Measurements from ENCODE around the gene DDA1. TPM values are rescaled to one million over a fixed set of nuclear protein-coding genes. Genes with fewer than 3 reads are reported as not detected.
"Not testable (repeated sequence)": the region's sequence is repeated elsewhere in the genome, so short reads cannot be mapped to it uniquely, and the experiment has no call there.

DDA1 gene
- total RNA-seq, 8 experiments from 2014 or later: 39.4 to 85.9 (median 67.4) TPM

- Histone ChIP-seq H3K4me1 (replicated peaks in 1 of 2) (peaks cover 0 to 3% of the 10 kb centered on the region in 2 donors), H3K4me3 (no peak overlapping the region), H3K27ac (no peak overlapping the region)
- in situ Hi-C loops (cut with MboI; ENCODE audit: low pct_unique_long_range_greater_than_20kb in 2 of 9, low sequenced_read_pairs in 9 of 9, unreplicated experiment in 9 of 9): loop anchor here in 5 of 9 experiments (25.0 kb wide), 1 partner anchor 231 kb away; no protein-coding TSS in a partner anchor
- no peak for ATAC-seq (replicated peaks in 6 of 8)
- WGBS, 10 experiments: 60 to 100% (median 100%) methylated on average over 1 to 10 of the region's 14 CpGs; no CpG with 5 or more reads in 1 of the 10 experiments
Observed at GRCh38 chr19:17293605-17294004, 15.8 kb upstream of the DDA1 start.

- ATAC-seq (replicated peaks in 6 of 8): no peak
- in situ Hi-C loops (cut with MboI; ENCODE audit: low pct_unique_long_range_greater_than_20kb in 2 of 9, low sequenced_read_pairs in 9 of 9, unreplicated experiment in 9 of 9): loop anchor here in 5 of 9 experiments (25.0 kb wide), 1 partner anchor 232 kb away; no protein-coding TSS in a partner anchor
- no peak overlapping the region for H3K4me3 ChIP-seq
- no peak overlapping the region for H3K27ac ChIP-seq
- WGBS, 10 experiments: 0 to 100% (median 93%) methylated on average over 1 to 15 of the region's 48 CpGs; no CpG with 5 or more reads in 3 of the 10 experiments
- peaks cover 0 to 3% of the 10 kb centered on the region in 2 donors for H3K4me1 ChIP-seq (replicated peaks in 1 of 2)
Observed at GRCh38 chr19:17294051-17294891, 15.1 kb upstream of the DDA1 start.

GRCh38 chr19:17295551-17295950, 13.8 kb upstream of the DDA1 start:
- 82 to 100% (median 97%) methylated on average over 2 to 6 of the region's 6 CpGs; no CpG with 5 or more reads in 6 of the 10 experiments for WGBS, 10 experiments
- H3K27ac ChIP-seq; H3K4me1 ChIP-seq (replicated peaks in 1 of 2); H3K4me3 ChIP-seq; ATAC-seq (replicated peaks in 6 of 8): not testable (repeated sequence)
- in situ Hi-C loops (cut with MboI; ENCODE audit: low pct_unique_long_range_greater_than_20kb in 2 of 9, low sequenced_read_pairs in 9 of 9, unreplicated experiment in 9 of 9): loop anchor here in 5 of 9 experiments (25.0 kb wide), 1 partner anchor 233 kb away; no protein-coding TSS in a partner anchor

GRCh38 chr19:17296273-17296672, 13.1 kb upstream of the DDA1 start:
- no peak overlapping the region for H3K4me3 ChIP-seq
- no peaks in the 10 kb centered on the region for H3K4me1 ChIP-seq (replicated peaks in 1 of 2)
- H3K27ac ChIP-seq: no peak overlapping the region
- WGBS, 10 experiments: 72 to 100% (median 92%) methylated on average over 1 to 4 of the region's 4 CpGs; no CpG with 5 or more reads in 3 of the 10 experiments
- no peak for ATAC-seq (replicated peaks in 6 of 8)
- in situ Hi-C loops (cut with MboI; ENCODE audit: low pct_unique_long_range_greater_than_20kb in 2 of 9, low sequenced_read_pairs in 9 of 9, unreplicated experiment in 9 of 9): loop anchor here in 5 of 9 experiments (25.0 kb wide), 1 partner anchor 234 kb away; no protein-coding TSS in a partner anchor

- in situ Hi-C loops (cut with MboI; ENCODE audit: low pct_unique_long_range_greater_than_20kb in 2 of 9, low sequenced_read_pairs in 9 of 9, unreplicated experiment in 9 of 9): loop anchor here in 5 of 9 experiments (25.0 kb wide), 1 partner anchor 235 kb away; no protein-coding TSS in a partner anchor
- Histone ChIP-seq H3K27ac (no peak overlapping the region), H3K4me3 (no peak overlapping the region), H3K4me1 (replicated peaks in 1 of 2) (no peaks in the 10 kb centered on the region)
- ATAC-seq (replicated peaks in 6 of 8): no peak
- WGBS, 10 experiments: 80 to 100% (median 96%) methylated on average over 1 to 6 of the region's 6 CpGs; no CpG with 5 or more reads in 2 of the 10 experiments
Observed at GRCh38 chr19:17296976-17297375, 12.4 kb upstream of the DDA1 start.

- 90 to 100% (median 100%) methylated on average over 1 to 5 of the region's 51 CpGs; no CpG with 5 or more reads in 7 of the 10 experiments for WGBS, 10 experiments
- Histone ChIP-seq H3K27ac (no peak overlapping the region), H3K4me3 (no peak overlapping the region), H3K4me1 (replicated peaks in 1 of 2) (peaks cover 3% of the 10 kb centered on the region in 2 donors)
- in situ Hi-C loops (cut with MboI; ENCODE audit: low pct_unique_long_range_greater_than_20kb in 2 of 9, low sequenced_read_pairs in 9 of 9, unreplicated experiment in 9 of 9): no loop called here
- ATAC-seq (replicated peaks in 6 of 8): no peak
Observed at GRCh38 chr19:17300992-17301619, 8.3 kb upstream of the DDA1 start.

- peaks cover 3% of the 10 kb centered on the region in 2 donors for H3K4me1 ChIP-seq (replicated peaks in 1 of 2)
- H3K27ac ChIP-seq: peak overlapping the region; percentile 25 to 69
- peak overlapping the region; percentile 61 to 86 (median 66) for H3K4me3 ChIP-seq
- ATAC-seq (replicated peaks in 6 of 8): peak in 5 of 8 experiments; percentile 3 to 18 (median 10)
- 20 to 22% methylated on average over 3 to 7 of the region's 29 CpGs; no CpG with 5 or more reads in 8 of the 10 experiments for WGBS, 10 experiments
- in situ Hi-C loops (cut with MboI; ENCODE audit: low pct_unique_long_range_greater_than_20kb in 2 of 9, low sequenced_read_pairs in 9 of 9, unreplicated experiment in 9 of 9): no loop called here
Observed at GRCh38 chr19:17302391-17303166, 6.8 kb upstream of the DDA1 start.

- peak; percentile 75 to 82 (median 81) for ATAC-seq (replicated peaks in 6 of 8)
- peak within 1 kb of the TSS; percentile 25 to 69 for H3K27ac ChIP-seq
- H3K4me3 ChIP-seq: peak within 1 kb of the TSS; percentile 61 to 86 (median 66)
- 20% methylated on average over 1 of the region's 52 CpGs; no CpG with 5 or more reads in 9 of the 10 experiments for WGBS, 10 experiments
- in situ Hi-C loops (cut with MboI; ENCODE audit: low pct_unique_long_range_greater_than_20kb in 2 of 9, low sequenced_read_pairs in 9 of 9, unreplicated experiment in 9 of 9): no loop called here
- H3K4me1 ChIP-seq (replicated peaks in 1 of 2): peaks cover 3% of the 10 kb centered on the region in 2 donors
Observed at GRCh38 chr19:17303167-17303939, 6.0 kb upstream of the DDA1 start, which contains the start of gene ABHD8. Gene ABHD8 (minus strand): TSS chr19:17303425. CDS start chr19:17301616, 1,809 bp downstream.

- no peak for ATAC-seq (replicated peaks in 6 of 8)
Observed at GRCh38 chr19:17303940-17304267, 5.5 kb upstream of the DDA1 start.

GRCh38 chr19:17304386-17305215, 4.8 kb upstream of the DDA1 start:
- WGBS, 10 experiments: 0 to 100% (median 77%) methylated on average over 1 to 7 of the region's 12 CpGs; no CpG with 5 or more reads in 1 of the 10 experiments
- no peak overlapping the region for H3K4me3 ChIP-seq
- no peak for ATAC-seq (replicated peaks in 6 of 8)
- peaks cover 3% of the 10 kb centered on the region in 2 donors for H3K4me1 ChIP-seq (replicated peaks in 1 of 2)
- H3K27ac ChIP-seq: no peak overlapping the region
- in situ Hi-C loops (cut with MboI; ENCODE audit: low pct_unique_long_range_greater_than_20kb in 2 of 9, low sequenced_read_pairs in 9 of 9, unreplicated experiment in 9 of 9): no loop called here

More at GRCh38 chr19:17303940-17304267, 5.5 kb upstream of the DDA1 start:
- Histone ChIP-seq H3K4me1 (replicated peaks in 1 of 2) (peaks cover 3% of the 10 kb centered on the region in 2 donors), H3K4me3 (peak overlapping the region in 1 of 5 donors; percentile 86), H3K27ac (no peak overlapping the region)
- in situ Hi-C loops (cut with MboI; ENCODE audit: low pct_unique_long_range_greater_than_20kb in 2 of 9, low sequenced_read_pairs in 9 of 9, unreplicated experiment in 9 of 9): no loop called here
- 23 to 100% (median 75%) methylated on average over 1 to 8 of the region's 12 CpGs; no CpG with 5 or more reads in 3 of the 10 experiments for WGBS, 10 experiments

GRCh38 chr19:17305216-17305516, 4.2 kb upstream of the DDA1 start:
- H3K4me1 ChIP-seq (replicated peaks in 1 of 2): peaks cover 4 to 5% of the 10 kb centered on the region in 2 donors
- in situ Hi-C loops (cut with MboI; ENCODE audit: low pct_unique_long_range_greater_than_20kb in 2 of 9, low sequenced_read_pairs in 9 of 9, unreplicated experiment in 9 of 9): no loop called here
- peak overlapping the region in 1 of 2 donors; percentile 42 for H3K27ac ChIP-seq
- H3K4me3 ChIP-seq: peak overlapping the region in 2 of 5 donors; percentile 2
- ATAC-seq (replicated peaks in 6 of 8): no peak
- WGBS, 10 experiments: 0 to 70% (median 12%) methylated on average over 1 to 6 of the region's 7 CpGs; no CpG with 5 or more reads in 6 of the 10 experiments
